Fibroblast of skin of right quadriceps (primary cell): ENCODE results near the gene ALDH1A1.

Source experiments
- DNase-seq: peaks from one replicate; pipeline ENCODE4 v3.0.0-alpha.2; 2013

ALDH1A1 gene

DNA sequence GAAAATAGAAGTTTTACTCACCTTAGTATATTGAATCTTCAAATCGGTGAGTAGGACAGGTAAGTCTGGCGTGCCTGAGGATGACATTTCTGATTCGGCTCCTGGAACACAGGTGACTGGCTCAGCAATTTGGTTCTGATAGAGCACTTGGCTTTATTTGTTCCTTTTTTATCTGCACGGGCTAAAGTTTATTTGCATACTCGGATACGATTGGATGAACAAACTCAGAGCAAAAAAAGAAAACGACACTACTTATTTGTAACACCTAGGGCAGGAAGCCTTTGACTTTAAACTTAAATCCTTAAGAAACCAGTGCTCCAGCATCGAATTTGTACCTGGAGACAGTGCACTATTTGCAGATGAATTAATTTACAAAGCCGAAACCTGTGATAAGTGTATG lies at the start of gene ALDH1A1:
Gene ALDH1A1, minus strand, starts transcription at position 140 of the 400 bp plus-strand sequence. Its CDS starts 53 bp downstream, at position 87.
- DNase-seq, result no peak

DNA sequence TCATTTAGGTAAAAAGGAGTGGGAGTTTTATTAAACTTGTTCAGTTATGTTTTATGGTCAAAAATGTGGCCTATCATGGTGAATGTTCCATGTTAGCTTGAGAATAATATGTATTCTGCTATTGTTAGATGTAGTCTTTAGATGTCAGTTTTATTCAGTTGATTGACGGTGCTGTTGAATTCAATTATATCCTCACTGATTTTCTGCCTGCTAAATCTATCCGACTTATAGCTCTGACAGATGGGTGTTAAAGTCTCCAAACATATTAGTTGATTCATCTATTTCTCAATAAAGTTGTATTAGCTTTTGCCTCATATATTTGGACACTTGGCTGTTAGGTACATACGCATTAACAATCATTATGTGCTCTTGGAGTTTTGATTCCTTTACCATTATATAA lies 49.0 kb upstream of the ALDH1A1 start:
- no peak for DNase-seq

DNA sequence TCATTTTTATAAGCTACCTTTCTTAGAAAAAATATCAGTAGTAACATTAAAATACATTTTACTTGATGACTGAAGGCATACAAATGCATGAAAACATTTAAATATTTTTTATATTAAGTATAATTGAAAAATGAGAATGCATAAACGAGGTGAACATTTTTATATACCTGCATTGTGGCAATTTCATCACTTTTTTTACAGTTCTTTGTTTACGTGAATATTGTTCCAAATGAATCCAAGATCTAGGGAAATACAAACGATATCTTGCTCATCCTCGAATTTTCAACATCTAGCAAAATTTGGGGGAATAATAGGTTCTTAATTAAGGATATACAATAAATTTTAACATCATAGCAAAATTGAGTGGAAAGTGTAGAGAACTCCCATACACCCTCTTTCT lies 45.5 kb upstream of the ALDH1A1 start:
- DNase-seq, result no peak

DNA sequence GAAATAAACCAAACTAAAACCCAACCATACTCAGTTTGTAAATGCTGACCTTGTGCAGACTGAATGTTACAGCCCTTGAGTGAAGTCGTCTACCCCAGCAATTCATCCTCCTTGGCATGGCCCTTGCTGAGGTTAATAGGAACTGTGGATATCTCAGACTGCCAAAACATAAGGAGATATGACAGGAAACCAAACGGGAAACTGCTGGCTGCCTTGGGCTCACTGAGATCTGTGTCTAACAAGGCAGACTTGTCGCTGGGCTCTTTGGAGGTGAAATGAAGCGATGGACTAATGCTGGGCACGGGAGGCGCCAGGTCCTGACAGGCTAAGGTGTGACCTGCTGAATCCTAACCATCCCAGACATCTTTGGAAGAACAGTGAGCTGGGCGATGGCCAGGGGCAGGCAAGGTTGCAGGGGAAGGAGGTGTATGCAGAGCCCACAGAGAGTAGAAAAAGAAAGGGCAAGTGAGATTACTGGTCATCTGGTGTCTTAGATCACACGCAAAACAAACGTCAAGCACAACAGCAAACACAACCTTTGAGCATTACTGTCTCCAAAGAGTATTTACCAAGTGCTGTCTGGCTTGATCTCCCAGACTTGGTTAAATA lies 44.6 kb upstream of the ALDH1A1 start:
- no peak for DNase-seq

DNA sequence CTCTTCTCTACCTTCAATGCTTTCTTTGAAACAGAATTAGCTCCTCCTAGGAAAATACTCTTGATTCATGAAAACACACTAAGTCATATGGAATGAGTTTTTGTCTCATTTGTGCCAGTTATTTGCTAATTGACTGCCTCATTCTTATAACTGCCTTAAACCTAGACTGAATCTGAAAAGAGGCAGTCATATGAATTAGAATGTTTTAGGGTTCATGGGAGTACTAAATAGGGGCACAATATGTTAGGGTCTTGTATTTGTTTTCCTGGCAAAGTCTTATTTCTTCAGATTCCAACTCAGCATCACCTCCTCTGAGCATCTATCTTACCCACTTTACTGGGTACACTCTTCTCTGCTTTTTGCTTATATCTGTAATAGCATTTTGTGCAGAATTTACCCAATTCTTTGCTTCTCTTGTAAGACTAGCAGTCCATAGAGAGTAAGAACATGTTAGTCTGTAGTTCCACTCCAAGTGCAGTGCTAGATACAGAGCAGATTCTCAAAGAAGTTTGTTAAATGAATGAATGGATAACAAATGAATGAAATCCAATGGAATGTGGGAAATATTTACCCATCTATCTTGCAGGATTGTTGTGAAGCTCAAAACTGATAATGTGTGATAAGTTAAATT lies 43.9 kb upstream of the ALDH1A1 start:
- no peak for DNase-seq

DNA sequence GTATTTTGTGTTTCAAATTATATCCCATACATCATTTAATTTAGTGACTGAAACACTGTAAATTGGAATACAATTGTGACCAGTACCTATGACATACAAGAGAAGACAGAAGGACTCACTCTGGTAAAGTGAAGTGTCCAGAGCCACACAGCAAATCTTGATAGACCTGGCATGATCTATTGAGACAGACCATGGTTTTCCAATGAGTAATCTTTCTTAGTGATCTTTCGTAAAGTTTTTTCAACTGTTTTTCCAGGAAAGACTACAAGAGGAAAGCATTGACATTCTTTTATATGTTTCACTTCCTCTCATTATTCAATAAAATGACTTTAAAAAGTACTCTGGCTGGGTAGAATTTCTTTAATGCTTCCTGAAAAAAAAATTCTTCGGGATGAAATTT lies 43.3 kb upstream of the ALDH1A1 start:
- DNase-seq, result no peak

DNA sequence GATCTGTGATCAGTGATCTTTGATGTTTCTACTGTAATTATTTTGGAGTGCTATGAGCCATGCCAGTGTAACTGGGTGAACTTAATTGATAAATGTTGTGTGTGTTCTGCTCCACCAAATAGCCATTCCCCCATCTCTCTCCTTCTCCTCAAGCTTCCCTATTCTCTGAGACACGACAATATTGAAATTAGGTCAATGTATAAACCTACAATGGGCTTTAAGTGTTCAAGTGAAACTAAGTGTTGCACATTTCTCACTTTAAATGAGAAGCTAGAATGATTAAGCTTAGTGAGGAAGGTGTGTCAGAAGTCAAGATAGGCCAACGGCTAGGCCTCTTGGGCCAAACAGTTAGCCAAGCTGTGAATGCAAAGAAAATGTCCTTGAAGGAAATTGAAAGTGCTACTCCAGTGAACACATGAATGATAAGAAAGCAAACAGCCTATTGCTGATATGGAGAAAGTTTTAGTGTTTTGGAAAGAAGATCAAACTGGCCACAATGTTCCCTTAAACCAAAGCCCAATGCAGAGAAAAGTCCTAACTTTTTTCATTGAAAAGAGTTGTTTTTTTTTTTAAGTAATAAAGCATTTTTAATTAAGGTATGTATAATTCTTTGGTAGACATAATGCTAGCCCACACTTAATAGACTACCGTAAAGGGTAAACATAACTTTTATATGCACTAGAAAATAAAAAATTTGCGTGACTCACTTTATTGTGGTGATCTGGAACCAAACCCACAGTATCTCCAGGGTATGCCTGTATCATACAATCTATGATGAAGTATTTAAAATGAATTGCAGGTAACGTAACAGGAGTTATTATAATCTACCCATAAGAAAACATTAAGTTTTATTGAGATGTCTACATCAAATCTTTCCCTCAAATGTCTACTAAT lies 42.5 kb upstream of the ALDH1A1 start:
- no peak for DNase-seq

DNA sequence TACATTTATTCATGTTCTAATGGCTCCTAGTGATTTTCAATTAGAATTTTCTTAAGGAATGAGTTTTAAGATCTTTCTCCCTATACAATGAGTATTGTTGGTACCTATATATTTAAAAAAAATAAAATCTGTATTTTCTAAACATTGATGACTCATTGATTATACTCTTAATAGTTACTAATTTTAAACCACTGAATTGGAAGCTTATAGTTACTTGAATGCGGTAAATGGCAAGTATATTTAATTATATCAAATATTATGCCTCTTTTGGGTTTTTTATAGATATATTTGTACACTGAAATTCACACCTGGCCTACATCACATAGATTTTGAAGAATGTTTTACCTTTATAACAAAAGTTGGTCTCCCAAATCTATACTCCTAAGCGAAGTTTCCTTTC lies 38.9 kb upstream of the ALDH1A1 start:
- no peak for DNase-seq

DNA sequence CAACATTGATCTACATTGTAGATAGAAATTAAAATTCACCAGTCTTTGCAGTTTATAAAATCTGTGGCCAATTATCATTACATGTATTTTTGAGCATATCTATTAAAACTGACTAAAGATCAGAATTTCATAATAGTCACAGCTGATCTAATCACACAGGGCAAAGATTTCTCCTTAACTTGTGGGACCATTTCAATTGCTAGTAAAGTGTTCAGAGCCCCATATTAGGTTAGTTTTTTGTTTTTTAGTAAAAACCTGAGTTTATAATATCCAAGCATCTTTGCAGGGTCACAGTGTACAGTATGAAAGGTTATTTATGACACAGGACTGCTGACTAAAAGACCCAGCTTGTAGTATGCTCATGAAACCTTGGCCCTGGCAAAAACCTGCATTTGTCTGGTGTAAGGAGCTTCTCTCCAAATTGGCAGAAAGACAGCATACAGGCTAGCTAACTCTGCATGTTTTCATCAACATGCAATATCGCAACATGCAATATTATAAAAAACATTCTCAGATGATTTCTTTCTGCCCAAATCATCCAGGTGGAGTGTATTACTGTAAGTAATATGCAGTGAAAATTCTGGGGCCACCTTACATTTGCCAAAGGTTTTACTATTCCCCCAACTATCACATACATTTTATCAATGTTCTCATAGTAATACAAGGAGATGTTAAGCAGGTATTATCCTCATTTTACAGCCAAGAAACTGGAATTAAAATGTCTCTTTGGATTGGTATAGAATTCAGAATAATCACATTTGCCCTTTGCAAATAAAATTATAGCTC lies 37.7 kb upstream of the ALDH1A1 start:
- no peak for DNase-seq

DNA sequence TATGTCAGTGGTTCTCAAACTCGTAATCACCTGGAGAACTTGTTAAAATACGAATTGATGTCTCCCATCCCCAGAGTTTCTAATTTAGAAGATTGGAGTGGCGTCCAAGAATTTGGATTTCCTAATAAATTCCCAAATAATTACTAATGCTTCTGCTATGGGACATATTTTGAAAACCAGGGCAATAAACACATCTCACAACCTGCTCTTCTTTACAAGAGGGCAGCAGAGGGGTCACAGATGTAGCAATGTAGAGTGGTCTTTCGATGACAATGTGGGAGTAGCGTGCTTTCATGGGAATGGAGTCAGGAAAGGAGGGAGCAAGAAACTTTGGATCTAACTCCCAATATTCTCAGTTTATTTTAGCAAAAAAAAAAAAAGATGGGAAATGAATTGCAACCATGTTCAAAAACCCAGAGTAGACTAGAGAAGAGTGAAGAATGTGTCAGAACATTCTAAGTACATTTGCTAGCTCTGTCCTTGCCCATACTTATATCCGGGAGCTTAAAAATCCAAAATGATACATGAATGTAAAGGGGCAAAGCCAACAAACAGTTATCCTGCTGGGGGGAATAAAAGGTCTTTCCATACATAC lies 33.8 kb upstream of the ALDH1A1 start:
- DNase-seq, result no peak

DNA sequence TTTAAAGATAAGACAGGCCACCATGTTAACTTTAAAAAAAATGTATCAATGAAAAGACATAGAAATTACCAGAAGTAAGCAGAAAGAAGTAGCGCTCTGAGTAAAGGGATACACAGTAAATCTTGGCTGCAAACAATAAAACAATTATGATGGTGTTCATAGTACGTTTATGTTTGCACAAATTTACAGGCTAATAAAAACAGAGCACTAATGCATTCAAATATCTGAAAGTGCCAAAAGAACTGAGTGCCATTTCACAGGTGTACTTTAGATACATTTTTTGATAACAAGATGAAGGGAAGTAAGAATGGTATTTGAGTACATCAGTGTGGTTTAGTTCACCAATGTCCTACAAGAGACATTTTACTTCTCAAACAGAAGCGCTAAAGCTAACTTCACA lies 32.9 kb upstream of the ALDH1A1 start:
- no peak for DNase-seq

DNA sequence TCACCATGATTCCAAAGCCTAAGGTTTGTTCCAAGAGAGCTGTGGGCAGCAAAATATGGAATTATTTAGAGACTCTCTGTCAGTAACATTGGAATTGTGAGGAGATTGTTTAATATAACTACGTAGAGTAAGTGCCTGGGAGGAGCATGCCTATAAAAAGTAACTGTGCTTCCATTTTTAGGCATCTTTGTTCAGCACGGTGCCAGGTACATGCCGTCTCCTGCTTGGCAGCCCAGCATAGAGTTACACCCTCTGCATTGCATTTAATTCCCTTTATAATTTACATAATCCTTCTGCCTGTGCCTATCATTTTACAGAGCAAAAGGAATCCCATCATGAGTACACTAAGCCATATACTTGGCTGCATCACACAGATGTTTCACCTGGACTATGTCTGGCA lies 32.1 kb upstream of the ALDH1A1 start:
- DNase-seq, result no peak

DNA sequence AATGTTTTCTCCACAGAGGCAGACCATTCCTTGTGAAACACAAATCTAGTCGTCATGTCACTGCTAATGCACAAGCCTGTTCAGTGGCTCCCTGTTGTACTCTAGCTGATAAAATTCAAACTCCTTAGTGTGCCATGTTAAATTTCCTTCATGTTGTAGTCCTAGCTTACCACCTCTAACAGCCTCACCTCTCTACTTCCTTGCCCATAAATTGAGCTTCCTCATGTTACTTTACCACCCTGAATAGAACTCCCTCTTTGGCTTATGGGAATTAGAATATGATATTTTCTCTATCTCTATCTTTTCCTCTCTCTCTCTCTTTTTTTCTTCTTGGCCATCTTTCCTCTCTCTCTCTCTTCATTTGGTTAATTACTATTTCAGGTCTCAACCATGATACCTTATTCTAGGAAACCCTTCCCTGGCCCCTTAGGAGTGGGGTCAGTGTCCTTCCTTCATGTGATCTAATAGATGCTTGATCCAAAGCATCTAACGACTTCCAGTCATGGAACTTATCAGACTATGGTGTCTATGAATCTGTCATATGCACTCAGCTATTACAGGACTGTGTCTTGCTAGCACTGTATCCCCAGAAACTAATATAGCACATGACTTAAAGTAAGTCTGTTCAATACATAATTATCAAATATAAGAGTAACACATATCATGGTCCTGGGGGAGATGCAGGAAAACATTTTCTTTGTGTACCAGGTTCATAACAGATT lies 31.5 kb upstream of the ALDH1A1 start:
- DNase-seq, result no peak

DNA sequence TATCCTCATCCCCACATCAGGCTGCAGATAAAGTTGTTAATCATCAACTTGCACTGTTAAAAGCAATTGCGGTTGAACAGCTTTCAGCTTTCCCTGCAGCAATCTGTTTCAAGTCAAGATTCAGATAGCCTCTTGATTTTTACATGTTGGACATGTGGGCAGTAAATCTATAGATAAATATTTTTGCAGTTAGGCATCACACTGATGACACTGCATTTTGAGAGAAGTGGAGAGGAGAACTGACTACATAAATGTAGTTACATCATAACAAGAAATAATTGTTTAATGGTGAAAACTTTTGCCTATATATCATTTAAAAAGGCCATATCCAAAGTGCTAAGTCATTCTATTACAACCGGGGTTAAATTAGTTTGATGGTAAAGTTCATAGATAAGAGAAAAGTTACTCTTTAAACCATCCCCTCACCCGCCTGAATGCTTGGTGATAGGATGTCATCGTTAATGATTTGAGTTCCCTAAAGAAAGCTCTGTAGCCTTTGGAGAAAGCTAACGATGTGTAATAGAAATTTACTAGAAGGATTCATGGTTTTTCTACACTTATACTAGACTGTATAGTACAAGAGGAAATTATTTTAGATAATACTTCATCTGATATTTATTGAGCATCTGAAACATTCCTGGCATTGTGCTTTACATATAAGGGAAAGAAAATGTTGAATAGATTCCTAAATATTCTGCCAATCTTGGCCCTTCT lies 30.8 kb upstream of the ALDH1A1 start:
- peak; percentile 39 for DNase-seq

DNA sequence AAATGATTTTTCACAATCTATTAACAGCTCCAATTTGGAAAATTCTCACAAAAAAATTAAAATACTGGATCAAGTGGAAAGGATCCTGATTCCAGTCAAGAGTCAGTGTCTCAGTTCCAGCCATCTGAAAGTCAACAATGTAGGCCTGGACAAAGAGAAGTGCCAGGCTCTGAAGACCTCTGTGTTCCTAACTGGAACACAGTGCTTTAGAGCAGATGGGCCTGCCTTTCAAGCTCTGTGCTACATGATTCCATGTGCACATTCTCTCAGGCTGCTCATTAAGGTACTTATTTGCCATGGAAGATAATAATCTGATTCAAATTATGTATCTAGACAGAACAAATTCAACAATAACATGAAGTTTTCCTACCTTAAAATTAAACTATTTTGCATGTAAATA lies 30.2 kb upstream of the ALDH1A1 start:
- no peak for DNase-seq

DNA sequence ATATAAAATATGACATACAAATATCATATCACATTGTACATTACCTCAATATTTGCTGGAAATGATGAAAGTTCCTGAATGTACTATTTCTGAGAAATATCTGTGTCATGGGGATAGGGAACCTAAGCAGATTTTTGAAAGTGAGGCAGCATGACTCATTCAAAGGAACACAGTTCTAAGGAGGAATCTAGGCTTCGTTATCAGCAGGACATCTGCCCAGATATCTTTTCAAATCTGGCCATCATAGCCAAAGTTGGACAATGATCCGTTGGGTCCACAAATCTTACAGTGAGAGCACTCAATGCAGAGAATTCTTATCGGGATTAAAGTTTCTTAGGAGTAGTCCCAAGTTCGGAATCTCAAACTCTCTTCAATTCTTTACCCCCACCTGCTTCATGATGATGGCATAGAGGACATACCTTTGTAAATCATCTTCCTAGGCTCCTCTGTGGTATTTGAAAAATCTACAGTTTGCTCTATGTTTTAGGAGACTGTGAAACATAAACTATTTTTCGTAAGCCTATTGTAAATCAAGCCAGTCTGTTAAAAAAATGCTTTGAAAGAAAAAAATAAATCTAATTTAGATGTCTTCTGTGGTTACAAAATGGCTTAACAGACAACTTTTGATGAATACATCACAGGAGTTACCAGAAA lies 29.4 kb upstream of the ALDH1A1 start:
- no peak for DNase-seq

DNA sequence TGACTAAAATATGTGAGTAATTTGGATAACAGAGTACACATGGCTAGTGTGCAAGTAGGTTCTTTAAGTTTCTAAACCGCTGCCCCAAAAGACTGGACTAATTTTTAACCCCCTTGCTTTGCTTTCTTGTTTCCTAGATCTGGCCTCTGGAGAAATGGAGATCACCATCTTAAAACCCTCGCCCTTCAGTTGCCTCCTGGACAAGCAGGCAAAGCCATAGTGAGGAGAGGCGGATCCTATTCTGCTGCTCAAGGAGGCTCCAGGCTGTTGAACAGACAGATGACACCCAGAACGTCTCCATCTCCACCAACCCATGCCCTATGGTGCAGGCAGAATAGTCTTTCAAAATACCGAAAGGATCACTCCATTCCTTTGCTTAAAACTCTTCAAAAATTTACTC lies 28.6 kb upstream of the ALDH1A1 start:
- DNase-seq, result no peak

DNA sequence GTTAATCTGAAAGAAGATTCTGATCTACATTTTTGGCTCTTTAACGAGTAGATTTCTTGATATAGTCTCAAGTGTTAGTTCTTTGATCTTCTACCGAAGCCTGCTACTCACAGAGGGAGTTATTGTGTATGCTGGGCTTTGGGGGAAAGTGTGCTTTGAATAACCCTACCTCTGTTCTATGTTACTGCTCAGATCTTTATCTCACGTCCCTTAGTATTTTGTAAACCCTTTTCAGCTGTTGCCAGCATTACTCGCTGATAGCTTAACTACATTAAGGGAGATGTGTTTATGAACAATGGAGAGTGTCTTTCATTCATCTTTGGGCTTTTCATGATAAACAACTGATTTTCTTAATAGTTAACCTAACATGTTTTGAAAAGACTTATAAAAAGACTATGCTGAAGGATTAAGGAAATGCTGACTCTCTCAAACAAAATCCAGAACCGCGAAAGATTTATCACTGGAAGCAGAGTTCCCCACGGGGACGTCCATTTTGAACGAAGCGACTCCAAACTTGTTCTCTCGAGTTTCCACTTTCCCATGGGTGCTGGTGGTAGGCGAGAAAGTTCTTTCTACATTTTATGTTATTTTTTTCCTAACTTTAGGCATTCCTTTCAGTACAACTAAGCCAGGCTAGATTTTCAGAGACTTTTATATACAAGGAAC lies 27.9 kb upstream of the ALDH1A1 start:
- no peak for DNase-seq

DNA sequence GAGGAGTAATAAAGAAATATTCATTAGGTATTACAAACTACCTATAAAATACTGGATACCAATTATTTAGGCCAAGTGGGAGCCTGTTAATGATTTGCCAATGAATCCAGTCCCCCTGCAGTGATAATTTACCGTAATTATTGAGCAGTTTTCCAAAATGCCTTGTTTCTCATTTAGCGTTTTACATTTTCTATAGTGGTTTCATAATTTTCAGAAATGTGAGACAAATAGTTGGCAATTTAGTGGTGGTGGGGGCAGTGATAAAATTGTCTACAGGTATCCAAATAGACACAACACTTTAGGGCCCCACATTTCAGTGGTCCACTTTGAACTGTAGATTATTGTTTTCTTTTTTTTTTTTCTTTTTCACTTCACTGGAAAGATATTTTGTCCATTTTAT lies 27.3 kb upstream of the ALDH1A1 start:
- DNase-seq, result no peak

DNA sequence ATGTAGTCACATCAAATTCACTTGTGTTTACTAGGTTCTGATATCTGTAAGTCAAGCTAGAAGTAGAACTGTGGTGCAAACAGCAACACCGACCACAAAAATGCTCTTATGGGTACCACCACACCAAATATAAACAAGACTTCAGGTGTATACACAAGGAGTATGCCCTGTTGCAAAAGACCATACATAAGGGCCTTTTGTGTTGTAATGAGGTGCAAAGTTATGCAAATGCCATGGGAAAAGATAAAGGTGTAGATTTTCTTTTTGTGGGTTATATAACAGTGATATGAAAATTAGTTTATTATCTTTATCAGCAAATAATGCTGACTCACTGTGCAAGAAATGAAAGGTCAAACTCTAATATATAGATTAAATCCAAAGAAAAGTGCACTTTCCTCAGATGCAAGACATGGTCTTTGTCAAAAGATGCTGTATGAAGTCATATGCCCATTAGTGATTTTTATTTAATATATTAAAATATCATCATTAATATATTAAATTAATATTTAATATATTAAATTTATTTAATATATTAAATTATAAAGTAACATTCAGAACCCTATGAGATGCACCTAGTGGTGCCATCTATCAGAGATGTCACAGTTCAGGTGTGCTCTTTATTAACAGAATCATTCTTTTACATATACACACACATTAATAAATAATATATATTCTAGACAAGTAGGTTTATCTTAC lies 26.7 kb upstream of the ALDH1A1 start:
- no peak for DNase-seq
